Activated T-cell treated with anti-CD3 and anti-CD28 coated beads, Interleukin-2, amount 50 U/mL, for 24 hours (primary cell): ENCODE results near the gene NRXN3.

ENCODE experiments used
- DNase-seq: peaks from one replicate; pipeline ENCODE4 v3.0.0-alpha.2; 2020
- H3K27ac Mint-ChIP-seq: 2 replicates; pipeline ENCODE4 v1.8.0; 2020; ENCODE audit warnings: mild to moderate bottlenecking, mixed read lengths
- H3K27me3 Mint-ChIP-seq: 2 replicates; pipeline ENCODE4 v1.8.0; 2020; ENCODE audit warnings: mixed read lengths
- H3K36me3 Mint-ChIP-seq: 2 replicates; pipeline ENCODE4 v1.8.0; 2020; ENCODE audit warnings: low read depth, mixed read lengths
- H3K4me1 Mint-ChIP-seq: 2 replicates; pipeline ENCODE4 v1.8.0; 2020; ENCODE audit warnings: low read depth, mixed read lengths
- H3K4me3 Mint-ChIP-seq: 2 replicates; pipeline ENCODE4 v1.8.0; 2020; ENCODE audit warnings: mild to moderate bottlenecking, moderate library complexity, mixed read lengths
- H3K9me3 Mint-ChIP-seq: 2 replicates; pipeline ENCODE4 v1.8.0; 2020; ENCODE audit warnings: mixed read lengths

The NRXN3 gene

GRCh38 chr14:79278798-79279644 is 1108.8 kb downstream of the NRXN3 start:
- Mint-ChIP-seq H3K4me3 (no peak overlapping the region), H3K9me3 (peaks cover under 1% of the 10 kb centered on the region), H3K27me3 (peaks cover 62% of the 10 kb centered on the region), H3K27ac (no peak overlapping the region), H3K36me3 (no peaks in the 10 kb centered on the region), H3K4me1 (peaks cover 1% of the 10 kb centered on the region)
- DNase-seq: no peak

- H3K36me3 Mint-ChIP-seq: no peaks in the 10 kb centered on the region
- DNase-seq: no peak
- H3K9me3 Mint-ChIP-seq: no peaks in the 10 kb centered on the region
- peaks cover 62% of the 10 kb centered on the region for H3K27me3 Mint-ChIP-seq
- H3K4me1 Mint-ChIP-seq: peaks cover 1% of the 10 kb centered on the region
- H3K4me3 Mint-ChIP-seq: no peak overlapping the region
- no peak overlapping the region for H3K27ac Mint-ChIP-seq
Measured at GRCh38 chr14:79279645-79280597, 1109.7 kb downstream of the NRXN3 start.

- Mint-ChIP-seq H3K9me3 (no peaks in the 10 kb centered on the region), H3K36me3 (no peaks in the 10 kb centered on the region), H3K27ac (no peak overlapping the region), H3K4me3 (no peak overlapping the region), H3K4me1 (peaks cover 1% of the 10 kb centered on the region), H3K27me3 (peaks cover 66% of the 10 kb centered on the region)
- no peak for DNase-seq
Measured at GRCh38 chr14:79281244-79282152, 1111.3 kb downstream of the NRXN3 start.

GRCh38 chr14:79284621-79285020 is 1114.4 kb downstream of the NRXN3 start:
- Mint-ChIP-seq H3K4me1 (peaks cover 1% of the 10 kb centered on the region), H3K9me3 (no peaks in the 10 kb centered on the region), H3K36me3 (no peaks in the 10 kb centered on the region), H3K27ac (no peak overlapping the region), H3K4me3 (no peak overlapping the region), H3K27me3 (peaks cover 36% of the 10 kb centered on the region)
- DNase-seq: no peak

GRCh38 chr14:79285263-79285662 is 1115.1 kb downstream of the NRXN3 start:
- Mint-ChIP-seq H3K27ac (no peak overlapping the region), H3K4me1 (no peaks in the 10 kb centered on the region), H3K27me3 (peaks cover 30% of the 10 kb centered on the region), H3K36me3 (no peaks in the 10 kb centered on the region), H3K9me3 (no peaks in the 10 kb centered on the region), H3K4me3 (no peak overlapping the region)
- no peak for DNase-seq

- Mint-ChIP-seq H3K27me3 (peaks cover 4% of the 10 kb centered on the region), H3K36me3 (no peaks in the 10 kb centered on the region), H3K27ac (no peak overlapping the region), H3K9me3 (no peaks in the 10 kb centered on the region), H3K4me1 (no peaks in the 10 kb centered on the region), H3K4me3 (no peak overlapping the region)
- DNase-seq: no peak
Measured at GRCh38 chr14:79287976-79288375, 1117.8 kb downstream of the NRXN3 start.

GRCh38 chr14:79293482-79294177 is 1123.5 kb downstream of the NRXN3 start:
- H3K9me3 Mint-ChIP-seq: no peaks in the 10 kb centered on the region
- H3K36me3 Mint-ChIP-seq: no peaks in the 10 kb centered on the region
- no peaks in the 10 kb centered on the region for H3K4me1 Mint-ChIP-seq
- DNase-seq: no peak
- no peak overlapping the region for H3K4me3 Mint-ChIP-seq
- H3K27ac Mint-ChIP-seq: no peak overlapping the region
- no peaks in the 10 kb centered on the region for H3K27me3 Mint-ChIP-seq

GRCh38 chr14:79294499-79294898 is 1124.3 kb downstream of the NRXN3 start:
- Mint-ChIP-seq H3K27ac (no peak overlapping the region), H3K4me3 (no peak overlapping the region), H3K36me3 (no peaks in the 10 kb centered on the region), H3K4me1 (no peaks in the 10 kb centered on the region), H3K27me3 (no peaks in the 10 kb centered on the region), H3K9me3 (no peaks in the 10 kb centered on the region)
- DNase-seq: no peak

GRCh38 chr14:79295385-79295784 is 1125.2 kb downstream of the NRXN3 start:
- Mint-ChIP-seq H3K4me1 (no peaks in the 10 kb centered on the region), H3K4me3 (no peak overlapping the region), H3K27ac (no peak overlapping the region), H3K27me3 (no peaks in the 10 kb centered on the region), H3K36me3 (no peaks in the 10 kb centered on the region), H3K9me3 (no peaks in the 10 kb centered on the region)
- DNase-seq: no peak

GRCh38 chr14:79298373-79298772 is 1128.2 kb downstream of the NRXN3 start:
- DNase-seq: no peak
- H3K4me3 Mint-ChIP-seq: no peak overlapping the region
- no peak overlapping the region for H3K27ac Mint-ChIP-seq
- H3K9me3 Mint-ChIP-seq: peaks cover 3% of the 10 kb centered on the region
- no peaks in the 10 kb centered on the region for H3K4me1 Mint-ChIP-seq
- H3K27me3 Mint-ChIP-seq: no peaks in the 10 kb centered on the region
- H3K36me3 Mint-ChIP-seq: no peaks in the 10 kb centered on the region

- H3K9me3 Mint-ChIP-seq: peaks cover 3% of the 10 kb centered on the region
- H3K4me3 Mint-ChIP-seq: no peak overlapping the region
- DNase-seq: no peak
- no peaks in the 10 kb centered on the region for H3K4me1 Mint-ChIP-seq
- no peaks in the 10 kb centered on the region for H3K36me3 Mint-ChIP-seq
- H3K27ac Mint-ChIP-seq: no peak overlapping the region
- H3K27me3 Mint-ChIP-seq: no peaks in the 10 kb centered on the region
Measured at GRCh38 chr14:79299162-79299561, 1129.0 kb downstream of the NRXN3 start.

GRCh38 chr14:79304279-79304678 is 1134.1 kb downstream of the NRXN3 start:
- Mint-ChIP-seq H3K27me3 (no peaks in the 10 kb centered on the region), H3K4me3 (no peak overlapping the region), H3K27ac (no peak overlapping the region), H3K9me3 (peaks cover 3% of the 10 kb centered on the region), H3K36me3 (no peaks in the 10 kb centered on the region), H3K4me1 (no peaks in the 10 kb centered on the region)
- DNase-seq: no peak

- Mint-ChIP-seq H3K27ac (no peak overlapping the region), H3K36me3 (no peaks in the 10 kb centered on the region), H3K27me3 (no peaks in the 10 kb centered on the region), H3K4me3 (no peak overlapping the region), H3K4me1 (no peaks in the 10 kb centered on the region), H3K9me3 (no peaks in the 10 kb centered on the region)
- DNase-seq: no peak
Measured at GRCh38 chr14:79306546-79306945, 1136.4 kb downstream of the NRXN3 start.

GRCh38 chr14:79318371-79318770 is 1148.2 kb downstream of the NRXN3 start:
- Mint-ChIP-seq H3K4me3 (no peak overlapping the region), H3K9me3 (peaks cover 3% of the 10 kb centered on the region), H3K36me3 (no peaks in the 10 kb centered on the region), H3K4me1 (no peaks in the 10 kb centered on the region), H3K27ac (no peak overlapping the region), H3K27me3 (no peaks in the 10 kb centered on the region)
- no peak for DNase-seq
